T-cell (primary cell): ENCODE measurements around the gene TTC32. TPM values are rescaled to one million over a fixed set of nuclear protein-coding genes. Genes with fewer than 3 reads are reported as not detected.
"Not testable (repeated sequence)": the region's sequence is repeated elsewhere in the genome, so short reads cannot be mapped to it uniquely, and the experiment has no call there.

Experiments used
- ATAC-seq, 4 experiments: fragments of 200-7000 bp in 3 of 4; fragments of 150-1000 bp in 1 of 4; cut with Tn5 transposase; replicated peaks in 1 of 4; 1 replicate in 3 of 4; 2 replicates in 1 of 4; pipeline ENCODE4 v1.10.0; 2021; ENCODE audit warnings: moderate library complexity in 3 of 4, mild to moderate bottlenecking in 2 of 4, moderate number of reproducible peaks in 1 of 4
- CTCF ChIA-PET, 2 donors: fragments of 300-600 bp; sonication (Branson Sonifier 250); formaldehyde crosslinking; loops; one replicate each; lab custom pipeline; 2022; ENCODE audit warnings: antibody characterized with exemption in 2 of 2; lab: Charles Lee
- POLR2A ChIA-PET, 2 donors: fragments of 300-600 bp; sonication (Branson Sonifier 250); formaldehyde crosslinking; loops; one replicate each; lab custom pipeline; 2022; ENCODE audit warnings: antibody characterized with exemption in 2 of 2; lab: Charles Lee
- DNase-seq, 35 experiments: peaks; one replicate each; pipeline versions ENCODE4 v3.0.0 to v3.0.0-alpha.2; 2013 to 2023
- H3K27ac ChIP-seq: one replicate; pipeline ENCODE4 v1.5.1; 2013; ENCODE audit warnings: low read length
- H3K27me3 ChIP-seq, 2 experiments: replicated peaks in 1 of 2; 1 replicate in 1 of 2; 2 replicates in 1 of 2; pipeline versions ENCODE4 v1.6.1 to v1.7.0; 2013; ENCODE audit warnings: low read length in 1 of 2, mixed read lengths in 1 of 2; ENCODE audit not compliant: control insufficient read depth in 2 of 2, insufficient read depth in 2 of 2; ENCODE audit errors: extremely low read depth in 1 of 2
- H3K36me3 ChIP-seq, 2 donors: 1 replicate in 1 of 2; 2 replicates in 1 of 2; pipeline versions ENCODE4 v1.6.1 to v1.7.0; 2013; ENCODE audit warnings: low read length in 1 of 2; ENCODE audit not compliant: control insufficient read depth in 2 of 2, insufficient read depth in 1 of 2; ENCODE audit errors: extremely low read depth in 1 of 2
- H3K4me1 ChIP-seq, 2 experiments: 1 replicate in 1 of 2; 2 replicates in 1 of 2; pipeline versions ENCODE4 v1.6.1 to v1.7.0; 2013; ENCODE audit warnings: low read length in 2 of 2, mixed read lengths in 1 of 2; ENCODE audit not compliant: insufficient read depth in 2 of 2, control insufficient read depth in 1 of 2; ENCODE audit errors: extremely low read depth in 1 of 2
- H3K4me3 ChIP-seq, 2 donors: 1 replicate in 1 of 2; 2 replicates in 1 of 2; pipeline versions ENCODE4 v1.5.1 to v1.7.0; 2013; ENCODE audit warnings: mild to moderate bottlenecking in 2 of 2, low read length in 1 of 2, moderate library complexity in 1 of 2; ENCODE audit not compliant: control insufficient read depth in 1 of 2; ENCODE audit errors: extremely low read depth in 1 of 2
- H3K9me3 ChIP-seq: 2 replicates; pipeline ENCODE4 v1.7.0; 2013
- H3K27ac Mint-ChIP-seq, 2 donors: one replicate each; pipeline ENCODE4 v1.8.0; 2020 to 2021; ENCODE audit warnings: mild to moderate bottlenecking in 2 of 2, mixed read lengths in 2 of 2
- H3K27me3 Mint-ChIP-seq, 2 donors: one replicate each; pipeline ENCODE4 v1.8.0; 2021 to 2022; ENCODE audit warnings: mixed read lengths in 2 of 2
- H3K36me3 Mint-ChIP-seq: one replicate; pipeline ENCODE4 v1.8.0; 2021; ENCODE audit warnings: mixed read lengths
- H3K4me1 Mint-ChIP-seq, 3 donors: one replicate each; pipeline ENCODE4 v1.8.0; 2020 to 2022; ENCODE audit warnings: mixed read lengths in 3 of 3, mild to moderate bottlenecking in 1 of 3
- H3K4me3 Mint-ChIP-seq, 3 donors: one replicate each; pipeline ENCODE4 v1.8.0; 2020 to 2022; ENCODE audit warnings: mild to moderate bottlenecking in 3 of 3, mixed read lengths in 3 of 3, moderate library complexity in 3 of 3
- H3K9me3 Mint-ChIP-seq, 3 donors: one replicate each; pipeline ENCODE4 v1.8.0; 2020 to 2022; ENCODE audit warnings: mixed read lengths in 3 of 3
- WGBS: methylation state at CpG from one replicate; pipeline ENCODE4 v1.1.5; 2013; ENCODE audit warnings: missing lambda C conversion rate; ENCODE audit not compliant: insufficient coverage; 5-methylcytosine and 5-hydroxymethylcytosine counted together
- total RNA-seq, 35 experiments: library from RNA in 6 of 35; stranded (reverse) in 6 of 35; fragments of 120-200 nt in 1 of 35; gene quantifications; one replicate each; pipeline versions ENCODE4 v1.2.1 to v1.2.4 and lab custom pipeline; 2013 to 2026

TTC32 gene
- total RNA-seq, 5 donors from 2014 or later (not counting 1 experiment from before 2014, with no cell fraction given): 35.1 to 44.6 (median 40.0) TPM

DNA sequence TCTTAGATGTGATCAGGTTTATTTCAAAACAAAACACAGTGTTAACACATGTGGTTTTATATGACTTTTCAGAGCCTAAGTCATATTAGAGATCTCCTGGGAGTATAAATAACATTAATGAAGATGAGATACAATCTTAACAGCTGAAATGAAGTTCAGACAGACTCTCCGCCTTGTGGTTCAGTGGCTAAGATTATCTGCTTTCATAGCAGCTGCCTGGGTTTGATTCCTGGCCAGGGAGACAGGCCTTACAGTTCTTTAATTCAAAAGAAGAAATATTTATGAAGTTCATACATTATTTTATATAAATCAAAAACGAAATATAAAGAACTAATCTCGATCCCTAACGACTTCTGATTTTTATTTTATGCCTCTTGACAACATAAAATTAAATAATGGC is 35.2 kb upstream of the TTC32 start:
- ATAC-seq: no peak
- CTCF ChIA-PET: no interaction called here
- no peak overlapping the region for H3K27ac Mint-ChIP-seq

DNA sequence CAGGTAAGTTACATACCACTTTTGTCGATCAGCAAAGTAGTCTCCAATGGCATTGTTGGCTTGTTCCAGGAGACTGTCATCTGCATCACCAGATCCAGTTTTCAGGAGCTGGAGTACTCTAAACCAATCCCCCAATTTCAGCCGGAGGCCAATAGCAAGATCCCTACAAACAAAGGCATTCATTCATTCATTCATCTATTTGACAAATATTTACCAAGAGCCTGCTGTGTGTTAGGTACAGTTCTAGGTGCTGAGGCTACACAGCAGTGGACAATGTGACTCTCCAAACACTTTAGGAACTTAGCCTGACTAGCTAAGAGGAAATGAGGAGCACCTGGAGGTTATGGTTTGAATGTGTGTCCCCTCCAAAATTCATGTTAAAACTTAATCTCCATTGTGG is 34.4 kb upstream of the TTC32 start:
- Histone ChIP-seq H3K36me3 (peaks cover 0 to 22% of the 10 kb centered on the region in 2 donors), H3K27me3 (no peaks in the 10 kb centered on the region), H3K4me1 (no peaks in the 10 kb centered on the region), H3K4me3 (no peak overlapping the region), H3K9me3 (no peaks in the 10 kb centered on the region), H3K27ac (no peak overlapping the region)
- DNase-seq (no peak), ATAC-seq (no peak)
- Mint-ChIP-seq H3K36me3 (peaks cover 62% of the 10 kb centered on the region), H3K9me3 (peaks cover 0 to 1% (median 0%) of the 10 kb centered on the region in 3 donors), H3K27ac (no peak overlapping the region), H3K4me3 (no peak overlapping the region), H3K27me3 (no peaks in the 10 kb centered on the region), H3K4me1 (no peaks in the 10 kb centered on the region)
- ChIA-PET POLR2A (no interaction called here), CTCF (interaction anchor here in 1 of 2 donors (0.7 kb wide), 1 partner anchor 40 kb away, joined by 3 read pairs; no protein-coding TSS in a partner anchor)
- 100% methylated on average over 1 of the region's 2 CpGs for WGBS

More for the DNA sequence above, 35.2 kb upstream of the TTC32 start:
- no peaks in the 10 kb centered on the region for H3K9me3 Mint-ChIP-seq
- peaks cover 0 to 22% of the 10 kb centered on the region in 2 donors for H3K36me3 ChIP-seq
- no peak overlapping the region for H3K4me3 ChIP-seq
- peaks cover 57% of the 10 kb centered on the region for H3K36me3 Mint-ChIP-seq
- no peaks in the 10 kb centered on the region for H3K4me1 ChIP-seq
- no CpG with 5 or more reads among the region's 4 CpGs for WGBS
- no peaks in the 10 kb centered on the region for H3K27me3 ChIP-seq
- H3K27ac ChIP-seq: no peak overlapping the region
- POLR2A ChIA-PET: no interaction called here
- H3K27me3 Mint-ChIP-seq: no peaks in the 10 kb centered on the region
- DNase-seq: no peak
- no peak overlapping the region for H3K4me3 Mint-ChIP-seq
- H3K4me1 Mint-ChIP-seq: no peaks in the 10 kb centered on the region
- H3K9me3 ChIP-seq: no peaks in the 10 kb centered on the region

- Mint-ChIP-seq H3K4me3 (no peak overlapping the region), H3K4me1 (no peaks in the 10 kb centered on the region), H3K36me3 (peaks cover 66% of the 10 kb centered on the region), H3K9me3 (peaks cover 0 to 7% (median 6%) of the 10 kb centered on the region in 3 donors), H3K27ac (no peak overlapping the region), H3K27me3 (no peaks in the 10 kb centered on the region)
- DNase-seq (no peak), ATAC-seq (no peak)
- Histone ChIP-seq H3K27ac (no peak overlapping the region), H3K9me3 (peaks cover 3% of the 10 kb centered on the region), H3K36me3 (peaks cover 0 to 23% of the 10 kb centered on the region in 2 donors), H3K27me3 (no peaks in the 10 kb centered on the region), H3K4me1 (no peaks in the 10 kb centered on the region), H3K4me3 (no peak overlapping the region)
- CTCF ChIA-PET: no interaction called here
- POLR2A ChIA-PET: no interaction called here
- 100% methylated on average over 2 of the region's 5 CpGs for WGBS
These were observed 31.7 kb upstream of the TTC32 start for GRCh38 chr2:19933351-19933981.

- H3K9me3 Mint-ChIP-seq: peaks cover 0 to 8% (median 7%) of the 10 kb centered on the region in 3 donors
- H3K27me3 Mint-ChIP-seq: no peaks in the 10 kb centered on the region
- WGBS: 100% methylated on average over 1 of the region's 2 CpGs
- Histone ChIP-seq H3K4me3 (no peak overlapping the region), H3K9me3 (peaks cover 3% of the 10 kb centered on the region), H3K36me3 (peaks cover 0 to 21% of the 10 kb centered on the region in 2 donors), H3K4me1 (no peaks in the 10 kb centered on the region), H3K27me3 (no peaks in the 10 kb centered on the region), H3K27ac (no peak overlapping the region)
- H3K36me3 Mint-ChIP-seq: peaks cover 66% of the 10 kb centered on the region
- ChIA-PET CTCF (no interaction called here), POLR2A (no interaction called here)
- H3K27ac Mint-ChIP-seq: no peak overlapping the region
- DNase-seq: no peak
- H3K4me3 Mint-ChIP-seq: no peak overlapping the region
- H3K4me1 Mint-ChIP-seq: no peaks in the 10 kb centered on the region
- no peak for ATAC-seq
These were observed 31.1 kb upstream of the TTC32 start for GRCh38 chr2:19932928-19933327.

DNA sequence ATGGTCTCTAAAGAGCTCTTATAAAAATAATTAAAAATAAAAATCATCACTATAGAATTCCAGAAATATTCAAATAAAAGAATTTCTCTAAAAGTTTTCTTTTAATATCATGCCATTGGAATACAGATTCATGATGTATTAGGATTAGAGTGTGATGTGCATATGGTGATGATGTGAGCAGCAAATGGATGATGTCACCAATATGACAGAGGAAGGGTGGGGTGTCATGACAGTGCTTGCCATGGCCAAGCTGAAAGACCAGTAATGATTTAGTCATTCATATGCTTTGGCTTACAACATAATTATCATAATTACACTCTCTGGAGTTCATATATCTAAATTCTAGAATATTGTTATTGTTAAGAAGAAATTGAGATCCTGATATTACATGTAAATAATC is 27.4 kb upstream of the TTC32 start:
- H3K27ac Mint-ChIP-seq: no peak overlapping the region
- Histone ChIP-seq H3K36me3 (peaks cover 0 to 2% of the 10 kb centered on the region in 2 donors), H3K9me3 (peaks cover 3% of the 10 kb centered on the region), H3K4me3 (no peak overlapping the region), H3K27ac (no peak overlapping the region), H3K4me1 (no peaks in the 10 kb centered on the region), H3K27me3 (no peaks in the 10 kb centered on the region)
- no peaks in the 10 kb centered on the region for H3K4me1 Mint-ChIP-seq
- peaks cover 13 to 25% (median 21%) of the 10 kb centered on the region in 3 donors for H3K9me3 Mint-ChIP-seq
- no peak for DNase-seq
- ATAC-seq: no peak
- no peaks in the 10 kb centered on the region for H3K27me3 Mint-ChIP-seq
- peaks cover 71% of the 10 kb centered on the region for H3K36me3 Mint-ChIP-seq
- POLR2A ChIA-PET: no interaction called here
- CTCF ChIA-PET: no interaction called here
- no peak overlapping the region for H3K4me3 Mint-ChIP-seq

DNA sequence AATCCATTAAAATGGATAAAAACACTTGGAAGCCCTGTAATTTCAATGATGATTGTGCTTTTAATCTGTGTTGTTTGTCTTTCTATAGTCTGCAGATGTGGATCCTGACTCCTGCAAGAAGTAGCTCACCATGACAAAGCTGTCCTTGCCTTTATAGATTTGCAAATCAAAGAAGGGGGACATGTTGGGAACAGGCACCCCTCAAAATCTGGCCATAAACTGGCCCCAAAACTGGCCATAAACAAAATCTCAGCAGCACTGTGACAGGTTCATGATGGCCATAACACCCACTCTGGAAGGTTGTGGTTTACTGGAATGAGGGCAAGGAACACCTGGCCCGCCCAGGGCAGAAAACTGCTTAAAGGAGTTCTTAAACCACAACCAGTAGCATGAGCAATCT is 26.0 kb upstream of the TTC32 start:
- H3K4me1 ChIP-seq, H3K27me3 Mint-ChIP-seq, H3K4me3 ChIP-seq, ATAC-seq, H3K9me3 ChIP-seq, H3K36me3 ChIP-seq, H3K4me1 Mint-ChIP-seq, CTCF ChIA-PET, H3K27ac ChIP-seq, H3K4me3 Mint-ChIP-seq, H3K27me3 ChIP-seq, H3K27ac Mint-ChIP-seq, POLR2A ChIA-PET, DNase-seq: not testable (repeated sequence)
- WGBS: 100% methylated on average over 1 of the region's 1 CpG
- peaks cover 13 to 25% (median 21%) of the 10 kb centered on the region in 3 donors for H3K9me3 Mint-ChIP-seq
- H3K36me3 Mint-ChIP-seq: peaks cover 70% of the 10 kb centered on the region
